ENCODE results near the gene PTPRJ.
A peak's percentile ranks its signal among the peaks of the same experiment; 100 is the strongest.
"Not testable (repeated sequence)": the region's sequence is repeated elsewhere in the genome, so short reads cannot be mapped to it uniquely, and the experiment has no call there.

Gene PTPRJ

DNA sequence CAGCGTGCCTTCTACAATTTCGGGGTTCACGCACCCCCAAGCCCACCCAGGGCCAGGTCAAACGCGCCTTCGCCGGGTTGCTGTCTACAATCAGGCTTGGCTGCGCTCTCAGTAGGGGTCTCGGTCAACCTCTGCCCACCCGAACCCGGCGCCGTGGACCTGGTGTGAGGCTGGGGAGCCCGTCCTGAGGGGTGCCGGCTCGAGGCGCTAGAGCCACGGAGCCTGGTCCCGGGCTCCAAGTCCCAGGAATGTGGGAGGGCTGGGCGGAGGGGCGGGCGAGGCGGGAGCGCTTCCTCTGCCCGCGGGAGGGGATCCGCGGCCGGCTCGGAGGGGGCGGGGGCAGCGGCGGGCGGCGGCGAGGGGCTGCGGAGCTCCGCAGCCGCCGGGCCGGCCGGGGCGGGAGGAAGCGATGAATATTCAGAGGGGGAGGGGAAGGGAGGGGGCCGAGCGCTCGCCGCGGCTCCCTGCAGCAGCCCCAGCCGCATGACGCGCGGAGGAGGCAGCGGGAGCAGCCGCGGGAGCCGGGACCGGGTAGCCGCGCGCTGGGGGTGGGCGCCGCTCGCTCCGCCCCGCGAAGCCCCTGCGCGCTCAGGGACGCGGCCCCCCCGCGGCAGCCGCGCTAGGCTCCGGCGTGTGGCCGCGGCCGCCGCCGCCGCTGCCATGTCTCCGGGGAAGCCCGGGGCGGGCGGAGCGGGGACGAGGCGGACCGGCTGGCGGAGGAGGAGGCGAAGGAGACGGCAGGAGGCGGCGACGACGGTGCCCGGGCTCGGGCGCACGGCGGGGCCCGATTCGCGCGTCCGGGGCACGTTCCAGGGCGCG, at the start of gene PTPRJ:
Gene PTPRJ, plus strand, starts transcription at position 472 of the 819 bp plus-strand sequence. CDS start 354 bp downstream, outside the sequence.
- TF ChIP-seq, protein P1, sequence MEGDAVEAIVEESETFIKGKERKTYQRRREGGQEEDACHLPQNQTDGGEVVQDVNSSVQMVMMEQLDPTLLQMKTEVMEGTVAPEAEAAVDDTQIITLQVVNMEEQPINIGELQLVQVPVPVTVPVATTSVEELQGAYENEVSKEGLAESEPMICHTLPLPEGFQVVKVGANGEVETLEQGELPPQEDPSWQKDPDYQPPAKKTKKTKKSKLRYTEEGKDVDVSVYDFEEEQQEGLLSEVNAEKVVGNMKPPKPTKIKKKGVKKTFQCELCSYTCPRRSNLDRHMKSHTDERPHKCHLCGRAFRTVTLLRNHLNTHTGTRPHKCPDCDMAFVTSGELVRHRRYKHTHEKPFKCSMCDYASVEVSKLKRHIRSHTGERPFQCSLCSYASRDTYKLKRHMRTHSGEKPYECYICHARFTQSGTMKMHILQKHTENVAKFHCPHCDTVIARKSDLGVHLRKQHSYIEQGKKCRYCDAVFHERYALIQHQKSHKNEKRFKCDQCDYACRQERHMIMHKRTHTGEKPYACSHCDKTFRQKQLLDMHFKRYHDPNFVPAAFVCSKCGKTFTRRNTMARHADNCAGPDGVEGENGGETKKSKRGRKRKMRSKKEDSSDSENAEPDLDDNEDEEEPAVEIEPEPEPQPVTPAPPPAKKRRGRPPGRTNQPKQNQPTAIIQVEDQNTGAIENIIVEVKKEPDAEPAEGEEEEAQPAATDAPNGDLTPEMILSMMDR (IDR thresholded peaks at IDR 0.05; ENCODE audit: low read depth, low read length): no peak
- peak within 1 kb of the TSS; percentile 78 for H3K4me3 ChIP-seq (ENCODE audit: low read depth, low read length)

DNA sequence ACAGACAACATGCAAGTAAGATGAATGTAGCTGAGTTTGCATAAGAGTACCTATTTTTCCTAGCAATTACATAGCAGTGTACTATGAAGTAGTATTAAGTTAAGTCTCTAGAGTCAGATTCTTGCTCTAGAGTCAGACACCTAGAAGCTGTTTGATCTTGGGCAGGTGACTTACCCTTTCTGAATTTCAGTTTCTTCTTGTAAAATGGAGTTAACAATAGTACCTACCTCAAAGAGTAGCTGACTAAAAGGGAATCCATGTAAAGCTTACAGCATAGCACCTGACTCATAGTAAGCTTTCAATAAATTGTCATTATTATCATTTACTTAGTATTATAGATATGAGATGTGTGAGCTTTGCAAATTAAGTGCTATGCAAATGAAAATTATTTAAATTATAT, 47.8 kb upstream of the PTPRJ start:
- H3K4me3 ChIP-seq (ENCODE audit: low read depth, low read length): no peak overlapping the region
- TF ChIP-seq, protein P1 (IDR thresholded peaks at IDR 0.05; ENCODE audit: low read depth, low read length): no peak

DNA sequence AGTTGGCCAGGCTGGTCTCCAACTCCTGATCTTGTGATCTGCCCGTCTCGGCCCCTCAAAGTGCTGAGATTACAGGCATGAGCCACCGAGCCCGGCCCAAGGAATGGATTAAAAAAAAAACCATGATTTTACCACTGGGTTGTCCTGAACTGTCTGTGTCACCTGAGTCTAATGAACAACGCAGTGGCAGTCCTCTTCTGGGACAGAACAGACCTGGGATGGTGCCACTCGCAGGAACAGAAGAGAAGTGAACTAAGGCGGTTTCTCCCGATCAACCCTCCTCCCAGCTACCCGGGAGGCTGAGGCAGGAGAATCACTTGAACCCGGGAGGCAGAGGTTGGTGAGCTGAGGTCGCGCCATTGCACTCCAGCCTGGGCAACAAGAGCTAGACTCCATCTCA, 46.6 kb upstream of the PTPRJ start:
- H3K4me3 ChIP-seq (ENCODE audit: low read depth, low read length): not testable (repeated sequence)

DNA sequence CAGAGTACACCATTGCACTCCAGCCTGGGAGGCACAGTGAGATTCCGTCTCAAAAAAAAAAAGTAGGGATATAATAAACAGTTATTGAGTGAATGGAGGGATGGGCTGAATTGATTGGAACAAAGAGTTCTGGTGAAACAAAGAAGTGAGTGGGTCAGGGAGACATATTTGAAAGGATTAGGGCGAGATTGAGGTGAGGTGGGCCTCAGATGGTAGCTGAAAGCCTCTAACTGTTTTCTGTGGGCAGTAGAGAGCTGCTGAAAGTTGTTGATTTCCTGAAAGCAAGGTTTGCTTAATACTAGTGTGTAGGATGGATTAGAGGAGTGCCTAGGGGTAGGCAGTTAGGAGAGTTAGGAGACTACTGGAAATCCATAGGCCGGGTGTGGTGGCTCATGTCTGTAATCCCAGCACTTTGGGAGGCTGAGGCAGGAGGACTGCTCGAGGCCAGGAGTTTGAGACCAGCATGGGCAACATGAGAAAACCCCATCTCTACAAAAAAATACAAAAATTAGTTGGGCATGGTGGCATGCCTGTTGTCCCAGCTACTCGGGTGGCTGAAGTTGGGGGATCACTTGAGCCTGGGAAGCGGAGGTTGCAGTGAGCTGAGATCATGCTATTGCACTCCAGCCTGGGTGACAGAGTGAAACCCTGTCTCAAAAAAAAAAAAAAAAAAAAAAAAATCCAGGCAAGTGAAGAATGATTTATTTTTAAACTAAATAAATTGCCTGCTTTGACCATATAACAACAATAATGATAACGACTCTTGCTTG, 41.4 kb upstream of the PTPRJ start:
- TF ChIP-seq, protein P1 (IDR thresholded peaks at IDR 0.05; ENCODE audit: low read depth, low read length): no peak
- no peak overlapping the region for H3K4me3 ChIP-seq (ENCODE audit: low read depth, low read length)

DNA sequence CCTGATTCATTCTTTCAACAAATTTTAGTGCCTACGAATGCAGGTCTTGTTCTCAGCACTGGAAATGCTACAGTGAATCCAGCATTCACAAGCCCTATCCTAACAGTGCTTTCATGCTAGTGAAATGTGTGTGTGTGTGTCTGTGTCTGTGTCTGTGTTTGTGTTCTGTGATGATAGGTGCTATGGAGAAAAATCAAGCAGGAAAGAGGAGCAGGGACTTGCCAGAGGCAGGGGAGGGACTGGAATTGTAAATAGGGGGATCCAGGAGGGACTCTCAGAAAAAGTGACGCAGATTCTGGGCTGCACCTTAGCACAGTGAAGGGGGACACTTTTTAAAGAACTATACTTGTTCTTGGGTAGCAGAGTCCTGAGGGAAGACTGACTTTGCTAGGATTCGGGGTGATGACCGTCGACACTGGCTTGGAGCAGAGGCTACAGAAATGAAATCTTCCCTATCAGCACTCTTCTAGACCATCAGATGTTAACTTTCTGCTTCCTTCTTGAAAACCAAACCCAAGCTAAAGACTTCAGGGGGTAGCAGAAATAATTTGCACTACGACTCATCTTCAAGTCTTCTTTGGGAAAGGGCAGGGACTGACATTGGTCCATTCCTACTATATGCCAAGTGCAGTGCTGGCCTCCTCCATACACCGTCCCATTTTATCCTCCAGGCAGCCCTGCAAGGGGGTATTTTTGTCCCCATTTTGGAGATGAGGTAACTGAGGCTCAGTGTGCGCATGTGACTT, 39.3 kb upstream of the PTPRJ start:
- TF ChIP-seq, protein P1 (IDR thresholded peaks at IDR 0.05; ENCODE audit: low read depth, low read length): no peak
- no peak overlapping the region for H3K4me3 ChIP-seq (ENCODE audit: low read depth, low read length)

DNA sequence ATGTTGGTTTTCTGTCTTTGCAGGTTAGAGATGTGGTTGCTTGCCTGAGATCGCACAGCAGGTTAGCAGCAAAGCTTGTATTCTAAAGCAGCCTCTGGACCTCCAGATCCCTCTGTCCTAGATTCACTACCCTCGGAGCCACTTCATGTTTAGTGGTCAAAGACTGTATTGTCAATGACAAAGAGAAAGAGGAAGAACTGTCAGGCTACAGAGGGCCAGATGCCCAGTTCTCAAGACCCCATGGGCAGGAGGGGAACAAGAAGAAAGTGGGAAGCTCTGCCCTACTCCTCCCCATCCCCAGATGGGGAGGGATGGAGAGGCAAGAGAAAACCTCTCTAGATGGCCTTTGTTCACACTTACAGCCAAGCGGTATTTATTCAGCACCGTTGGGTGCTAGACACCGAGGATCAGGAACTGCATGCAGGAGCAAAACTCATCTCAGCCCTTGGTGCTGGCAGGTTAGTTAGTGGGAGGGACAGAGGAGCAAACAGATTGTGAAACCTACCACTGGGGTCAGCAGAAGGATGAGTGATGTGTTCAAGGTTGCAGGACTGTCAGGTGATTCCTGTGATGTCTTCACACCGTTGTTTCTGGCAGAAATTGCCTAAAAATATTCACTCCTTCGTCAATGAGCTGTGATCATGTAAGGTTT, 38.3 kb upstream of the PTPRJ start:
- TF ChIP-seq, protein P1 (IDR thresholded peaks at IDR 0.05; ENCODE audit: low read depth, low read length): no peak
- no peak overlapping the region for H3K4me3 ChIP-seq (ENCODE audit: low read depth, low read length)
